Measurements from ENCODE around the gene MYL5.
A peak's percentile ranks its signal among the peaks of the same experiment; 100 is the strongest.

MYL5 gene

GRCh38 chr4:663438-664428 is 10.6 kb upstream of the MYL5 start:
- peak overlapping the region in 1 of 2 donors; percentile 42 for H3K4me3 ChIP-seq (replicated peaks in 1 of 2; ENCODE audit: low read depth in 2 of 2, low read length in 2 of 2)
- DNase-seq (ENCODE audit: low read depth in 2 of 2), result no peak
- TF ChIP-seq CTCF (IDR thresholded peaks at IDR 0.05; ENCODE audit: low read depth, low read length), result no peak

- TF ChIP-seq CTCF (IDR thresholded peaks at IDR 0.05; ENCODE audit: low read depth, low read length), result no peak
- no peak overlapping the region for H3K4me3 ChIP-seq (replicated peaks in 1 of 2; ENCODE audit: low read depth in 2 of 2, low read length in 2 of 2)
- DNase-seq (ENCODE audit: low read depth in 2 of 2), result no peak
These were observed 9.6 kb upstream of the MYL5 start for GRCh38 chr4:664713-665231.

GRCh38 chr4:665381-665750 is 9.0 kb upstream of the MYL5 start:
- TF ChIP-seq CTCF (IDR thresholded peaks at IDR 0.05; ENCODE audit: low read depth, low read length), result no peak
- no peak overlapping the region for H3K4me3 ChIP-seq (replicated peaks in 1 of 2; ENCODE audit: low read depth in 2 of 2, low read length in 2 of 2)
- no peak for DNase-seq (ENCODE audit: low read depth in 2 of 2)

- no peak for TF ChIP-seq CTCF (IDR thresholded peaks at IDR 0.05; ENCODE audit: low read depth, low read length)
- DNase-seq (ENCODE audit: low read depth in 2 of 2), result no peak
- no peak overlapping the region for H3K4me3 ChIP-seq (replicated peaks in 1 of 2; ENCODE audit: low read depth in 2 of 2, low read length in 2 of 2)
These were observed 8.4 kb upstream of the MYL5 start for GRCh38 chr4:665751-666435.

GRCh38 chr4:666436-666810 is 7.9 kb upstream of the MYL5 start:
- DNase-seq (ENCODE audit: low read depth in 2 of 2), result no peak
- no peak overlapping the region for H3K4me3 ChIP-seq (replicated peaks in 1 of 2; ENCODE audit: low read depth in 2 of 2, low read length in 2 of 2)
- TF ChIP-seq CTCF (IDR thresholded peaks at IDR 0.05; ENCODE audit: low read depth, low read length), result no peak

GRCh38 chr4:666822-667544 is 7.4 kb upstream of the MYL5 start:
- DNase-seq (ENCODE audit: low read depth in 2 of 2), result no peak
- H3K4me3 ChIP-seq (replicated peaks in 1 of 2; ENCODE audit: low read depth in 2 of 2, low read length in 2 of 2), result no peak overlapping the region
- TF ChIP-seq CTCF (IDR thresholded peaks at IDR 0.05; ENCODE audit: low read depth, low read length), result no peak
